HCT116 (cell line): Measurements from ENCODE around the gene RASGRF2.

Experiments used
- CEBPB ChIP-seq: IDR thresholded peaks from 2 replicates; pipeline ENCODE4 v1.6.1; 2012; ENCODE audit warnings: low read depth
- EGR1 ChIP-seq: IDR thresholded peaks from 2 replicates; pipeline ENCODE4 v1.6.1; 2012; ENCODE audit warnings: low read depth
- EZH2 ChIP-seq: fragments of 200-600 bp; sonication (generic); IDR thresholded peaks from 2 replicates; pipeline ENCODE4 v1.6.1; 2017; ENCODE audit warnings: antibody characterized with exemption, mixed run types
- EZH2phosphoT487 ChIP-seq: fragments of 200-600 bp; IDR thresholded peaks from 2 replicates; pipeline ENCODE4 v1.6.1; 2018; ENCODE audit warnings: antibody characterized with exemption, borderline replicate concordance
- POLR2A ChIP-seq: IDR thresholded peaks from 2 replicates; pipeline ENCODE4 v1.7.0; 2011; ENCODE audit warnings: borderline replicate concordance; ENCODE audit not compliant: insufficient read depth, insufficient read length; ENCODE audit errors: extremely low read depth
- POLR2AphosphoS5 ChIP-seq: IDR thresholded peaks from 2 replicates; pipeline ENCODE4 v1.6.1; 2011; ENCODE audit warnings: mild to moderate bottlenecking, low read depth, low read length, moderate library complexity
- RAD21 ChIP-seq: IDR thresholded peaks from 2 replicates; pipeline ENCODE4 v1.6.1; 2012; ENCODE audit warnings: low read depth, mild to moderate bottlenecking
- REST ChIP-seq: IDR thresholded peaks from 2 replicates; pipeline ENCODE4 v1.6.1; 2012; ENCODE audit warnings: low read depth
- SIN3A ChIP-seq: IDR thresholded peaks from 2 replicates; pipeline ENCODE4 v1.6.1; 2012; ENCODE audit warnings: low read depth
- SRF ChIP-seq: IDR thresholded peaks from 2 replicates; pipeline ENCODE4 v1.6.1; 2012; ENCODE audit warnings: low read depth
- TCF7L2 ChIP-seq: IDR thresholded peaks from 2 replicates; pipeline ENCODE4 v1.7.0; 2011; ENCODE audit warnings: borderline replicate concordance, inconsistent platforms; ENCODE audit not compliant: insufficient read depth, insufficient read length; ENCODE audit errors: extremely low read depth
- YY1 ChIP-seq: IDR thresholded peaks from 2 replicates; pipeline ENCODE4 v1.6.1; 2011; ENCODE audit warnings: low read length, low read depth, moderate library complexity, mild to moderate bottlenecking; ENCODE audit not compliant: insufficient replicate concordance; ENCODE audit errors: extremely low read depth
- ZNF274 ChIP-seq: fragments of 200-500 bp; sonication (Bioruptor generic); IDR thresholded peaks from 2 replicates; pipeline ENCODE4 v1.6.1; 2014; ENCODE audit warnings: mild to moderate bottlenecking, low read depth, low read length, inconsistent platforms
- TF ChIP-seq, protein P1 (sequence below), 3 experiments: fragments of 200-600 bp in 1 of 3; sonication (generic) in 1 of 3; IDR thresholded peaks in 2 of 3; conservative IDR thresholded peaks in 1 of 3; 2 replicates each; pipeline ENCODE4 v1.5.1; 2012 to 2017; ENCODE audit warnings: low read depth in 2 of 3, low read length in 2 of 3, antibody characterized with exemption in 1 of 3, borderline replicate concordance in 1 of 3, control low read depth in 1 of 3, mild to moderate bottlenecking in 1 of 3, mixed read lengths in 1 of 3, mixed run types in 1 of 3, moderate library complexity in 1 of 3; ENCODE audit not compliant: insufficient read depth in 1 of 3

- TF ChIP-seq POLR2AphosphoS5: no peak
- TF ChIP-seq, protein P1, sequence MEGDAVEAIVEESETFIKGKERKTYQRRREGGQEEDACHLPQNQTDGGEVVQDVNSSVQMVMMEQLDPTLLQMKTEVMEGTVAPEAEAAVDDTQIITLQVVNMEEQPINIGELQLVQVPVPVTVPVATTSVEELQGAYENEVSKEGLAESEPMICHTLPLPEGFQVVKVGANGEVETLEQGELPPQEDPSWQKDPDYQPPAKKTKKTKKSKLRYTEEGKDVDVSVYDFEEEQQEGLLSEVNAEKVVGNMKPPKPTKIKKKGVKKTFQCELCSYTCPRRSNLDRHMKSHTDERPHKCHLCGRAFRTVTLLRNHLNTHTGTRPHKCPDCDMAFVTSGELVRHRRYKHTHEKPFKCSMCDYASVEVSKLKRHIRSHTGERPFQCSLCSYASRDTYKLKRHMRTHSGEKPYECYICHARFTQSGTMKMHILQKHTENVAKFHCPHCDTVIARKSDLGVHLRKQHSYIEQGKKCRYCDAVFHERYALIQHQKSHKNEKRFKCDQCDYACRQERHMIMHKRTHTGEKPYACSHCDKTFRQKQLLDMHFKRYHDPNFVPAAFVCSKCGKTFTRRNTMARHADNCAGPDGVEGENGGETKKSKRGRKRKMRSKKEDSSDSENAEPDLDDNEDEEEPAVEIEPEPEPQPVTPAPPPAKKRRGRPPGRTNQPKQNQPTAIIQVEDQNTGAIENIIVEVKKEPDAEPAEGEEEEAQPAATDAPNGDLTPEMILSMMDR (IDR thresholded peaks at IDR 0.05 in 2 of 3, conservative IDR thresholded peaks at IDR 0.05 in 1 of 3; ENCODE audit: borderline replicate concordance in 1 of 3, insufficient read depth in 1 of 3, low read depth in 2 of 3, low read length in 2 of 3): no peak
- no peak for TF ChIP-seq EZH2phosphoT487
- no peak for TF ChIP-seq RAD21
- TF ChIP-seq SIN3A: no peak
- no peak for TF ChIP-seq EZH2
- no peak for TF ChIP-seq POLR2A
- TF ChIP-seq ZNF274: no peak
- no peak for TF ChIP-seq YY1
- TF ChIP-seq REST: no peak
- TF ChIP-seq CEBPB: no peak
- no peak for TF ChIP-seq TCF7L2
- TF ChIP-seq EGR1: no peak
- no peak for TF ChIP-seq SRF
These were observed 211.6 kb downstream of the RASGRF2 start for GRCh38 chr5:81171769-81172168.
